ENCODE data around the gene RALA. TPM values are rescaled to one million over a fixed set of nuclear protein-coding genes. Genes with fewer than 3 reads are reported as not detected.

RALA gene
- total and polyA plus RNA-seq, 2 of the 13 experiments (the other 11 are each of a cell fraction or from before 2014, with no cell fraction given) = 11.8 to 19.5 TPM

GRCh38 chr7:39732837-39733804, 109.7 kb downstream of the RALA start (continued):
- TF ChIP-seq ZBTB33 (CRISPR knock-in tag; IDR thresholded peaks at IDR 0.05) (peak; percentile 40; the same call in 1 of the 2 replicates), ZFP82 (CRISPR knock-in tag; IDR thresholded peaks at IDR 0.05; ENCODE audit: borderline replicate concordance) (no peak), ZNF143 (CRISPR knock-in tag; IDR thresholded peaks at IDR 0.05) (no peak), ZBTB3 (CRISPR knock-in tag; IDR thresholded peaks at IDR 0.05; ENCODE audit: borderline replicate concordance, low read depth) (no peak), RARG (CRISPR knock-in tag; IDR thresholded peaks at IDR 0.05; ENCODE audit: low read depth) (no peak), ZXDC (CRISPR knock-in tag; IDR thresholded peaks at IDR 0.05) (no peak), KDM4B (CRISPR knock-in tag; IDR thresholded peaks at IDR 0.05) (no peak), NFIB (CRISPR knock-in tag; IDR thresholded peaks at IDR 0.05; ENCODE audit: borderline replicate concordance) (no peak), GATAD1 (CRISPR knock-in tag; IDR thresholded peaks at IDR 0.05) (no peak), NFYB (CRISPR knock-in tag; IDR thresholded peaks at IDR 0.05) (peak; percentile 92), LCORL (IDR thresholded peaks at IDR 0.05) (no peak), LCORL (CRISPR knock-in tag; IDR thresholded peaks at IDR 0.05) (no peak), ZNF790 (CRISPR knock-in tag; IDR thresholded peaks at IDR 0.05; ENCODE audit: borderline replicate concordance) (no peak), ZNF644 (CRISPR knock-in tag; IDR thresholded peaks at IDR 0.05; ENCODE audit: low read depth) (no peak), KLF16 (CRISPR knock-in tag; IDR thresholded peaks at IDR 0.05) (no peak), HNF1B (CRISPR knock-in tag; IDR thresholded peaks at IDR 0.05) (no peak), ZNF460 (CRISPR knock-in tag; IDR thresholded peaks at IDR 0.05; ENCODE audit: borderline replicate concordance) (no peak), ZBTB4 (CRISPR knock-in tag; IDR thresholded peaks at IDR 0.05; ENCODE audit: borderline replicate concordance) (no peak)
